HepG2 (cell line): ENCODE results near the gene HDAC10. TPM values are rescaled to one million over a fixed set of nuclear protein-coding genes. Genes with fewer than 3 reads are reported as not detected.

Experiments used
- ARID2 ChIP-seq: sonication (generic); formaldehyde crosslinking; IDR thresholded peaks from 2 replicates; pipeline ENCODE4 v1.8.1; 2022; ENCODE audit warnings: mild to moderate bottlenecking, missing genetic modification reagents, borderline replicate concordance
- BCL6 ChIP-seq: IDR thresholded peaks from 2 replicates; pipeline ENCODE4 v1.6.1; 2016; ENCODE audit warnings: missing genetic modification reagents, missing compliant biosample characterization
- CENPT ChIP-seq: sonication (generic); formaldehyde crosslinking; IDR thresholded peaks from 2 replicates; pipeline ENCODE4 v1.8.0; 2022; ENCODE audit warnings: low read depth, mild to moderate bottlenecking, moderate library complexity, missing genetic modification reagents
- IRF2 ChIP-seq: IDR thresholded peaks from 2 replicates; pipeline ENCODE4 v1.6.1; 2018; ENCODE audit warnings: missing genetic modification reagents, missing compliant biosample characterization
- NFE2 ChIP-seq: sonication (generic); formaldehyde crosslinking; IDR thresholded peaks from 2 replicates; pipeline ENCODE4 v1.4.0; 2020; ENCODE audit warnings: missing genetic modification reagents
- PCBP1 ChIP-seq: fragments of 200-400 bp; formaldehyde crosslinking; IDR thresholded peaks from 2 replicates; pipeline ENCODE4 v1.6.1; 2017; ENCODE audit warnings: mild to moderate bottlenecking, low read depth, low read length, borderline replicate concordance
- SALL1 ChIP-seq: sonication (generic); formaldehyde crosslinking; IDR thresholded peaks from 2 replicates; pipeline ENCODE4 v1.8.0; 2022; ENCODE audit warnings: mild to moderate bottlenecking, missing genetic modification reagents
- SNRNP70 ChIP-seq: fragments of 200-400 bp; formaldehyde crosslinking; IDR thresholded peaks from 2 replicates; pipeline ENCODE4 v1.6.1; 2017; ENCODE audit warnings: mild to moderate bottlenecking, low read depth, low read length, moderate library complexity
- SYNCRIP ChIP-seq: fragments of 200-400 bp; formaldehyde crosslinking; IDR thresholded peaks from 2 replicates; pipeline ENCODE4 v1.6.1; 2018; ENCODE audit warnings: mild to moderate bottlenecking, low read depth, low read length; ENCODE audit not compliant: insufficient read depth
- ZFP62 ChIP-seq: sonication (generic); formaldehyde crosslinking; IDR thresholded peaks from 2 replicates; pipeline ENCODE4 v1.4.0; 2020; ENCODE audit warnings: missing genetic modification reagents
- ZFY ChIP-seq: sonication (generic); formaldehyde crosslinking; IDR thresholded peaks from 2 replicates; pipeline ENCODE4 v1.4.0; 2020; ENCODE audit warnings: missing genetic modification reagents
- ZMYM4 ChIP-seq: sonication (generic); formaldehyde crosslinking; IDR thresholded peaks from 2 replicates; pipeline ENCODE4 v1.8.1; 2023; ENCODE audit warnings: mild to moderate bottlenecking, missing genetic modification reagents
- ZNF263 ChIP-seq: sonication (generic); formaldehyde crosslinking; IDR thresholded peaks from 2 replicates; pipeline ENCODE4 v1.4.0; 2020; ENCODE audit warnings: missing genetic modification reagents
- ZNF3 ChIP-seq: IDR thresholded peaks from 2 replicates; pipeline ENCODE4 v1.7.0; 2017; ENCODE audit warnings: inconsistent platforms
- ZNF446 ChIP-seq: sonication (generic); formaldehyde crosslinking; IDR thresholded peaks from 2 replicates; pipeline ENCODE4 v1.5.0; 2020; ENCODE audit warnings: mild to moderate bottlenecking, missing genetic modification reagents
- ZNF605 ChIP-seq: sonication (generic); formaldehyde crosslinking; IDR thresholded peaks from 2 replicates; pipeline ENCODE4 v1.8.0; 2022; ENCODE audit warnings: mild to moderate bottlenecking, missing genetic modification reagents
- polyA plus RNA-seq, 8 experiments: library from polyadenylated mRNA; depleted of rRNA in 3 of 8; stranded (reverse) in 7 of 8; unstranded in 1 of 8; fragments of >200 nt; fragmentation: Illumina TruSeq in 4 of 8; extraction: Trizol in 4 of 8; gene quantifications; 2 replicates each; pipeline versions ENCODE4 v1.2.1 to v1.2.3, GENCODE V29; 2011 to 2016; ENCODE audit warnings: low read depth in 4 of 8, missing spikeins in 1 of 8, mixed read lengths in 1 of 8; ENCODE audit not compliant: insufficient read depth in 1 of 8
- total RNA-seq, 5 experiments: library from RNA; depleted of rRNA; stranded (reverse); fragments of >200 nt; fragmentation: Illumina TruSeq; extraction: Trizol; gene quantifications; 2 replicates each; pipeline ENCODE4 v1.2.3, GENCODE V29; 2016; ENCODE audit warnings: low read depth in 1 of 5
- TF ChIP-seq, protein P1 (sequence below): sonication (generic); formaldehyde crosslinking; IDR thresholded peaks from 2 replicates; pipeline ENCODE4 v1.5.1; 2020; ENCODE audit warnings: mild to moderate bottlenecking, missing genetic modification reagents, moderate library complexity
- TF ChIP-seq, protein P2 (sequence below): sonication (generic); formaldehyde crosslinking; IDR thresholded peaks from 2 replicates; pipeline ENCODE4 v1.9.0; 2021; ENCODE audit warnings: missing genetic modification reagents, mild to moderate bottlenecking, borderline replicate concordance
- TF ChIP-seq, protein P3 (sequence below): sonication (generic); formaldehyde crosslinking; IDR thresholded peaks from 2 replicates; pipeline ENCODE4 v1.8.0; 2022; ENCODE audit warnings: missing genetic modification reagents, mild to moderate bottlenecking, inconsistent platforms, borderline replicate concordance
- TF ChIP-seq, protein P4 (sequence below): IDR thresholded peaks from 2 replicates; pipeline ENCODE4 v1.4.0; 2020; ENCODE audit warnings: mild to moderate bottlenecking, missing genetic modification reagents

HDAC10 gene
- total and polyA plus RNA-seq, 2 of the 13 experiments (the other 11 are each of a cell fraction or from before 2014, with no cell fraction given) = 13.9 to 14.9 TPM

DNA sequence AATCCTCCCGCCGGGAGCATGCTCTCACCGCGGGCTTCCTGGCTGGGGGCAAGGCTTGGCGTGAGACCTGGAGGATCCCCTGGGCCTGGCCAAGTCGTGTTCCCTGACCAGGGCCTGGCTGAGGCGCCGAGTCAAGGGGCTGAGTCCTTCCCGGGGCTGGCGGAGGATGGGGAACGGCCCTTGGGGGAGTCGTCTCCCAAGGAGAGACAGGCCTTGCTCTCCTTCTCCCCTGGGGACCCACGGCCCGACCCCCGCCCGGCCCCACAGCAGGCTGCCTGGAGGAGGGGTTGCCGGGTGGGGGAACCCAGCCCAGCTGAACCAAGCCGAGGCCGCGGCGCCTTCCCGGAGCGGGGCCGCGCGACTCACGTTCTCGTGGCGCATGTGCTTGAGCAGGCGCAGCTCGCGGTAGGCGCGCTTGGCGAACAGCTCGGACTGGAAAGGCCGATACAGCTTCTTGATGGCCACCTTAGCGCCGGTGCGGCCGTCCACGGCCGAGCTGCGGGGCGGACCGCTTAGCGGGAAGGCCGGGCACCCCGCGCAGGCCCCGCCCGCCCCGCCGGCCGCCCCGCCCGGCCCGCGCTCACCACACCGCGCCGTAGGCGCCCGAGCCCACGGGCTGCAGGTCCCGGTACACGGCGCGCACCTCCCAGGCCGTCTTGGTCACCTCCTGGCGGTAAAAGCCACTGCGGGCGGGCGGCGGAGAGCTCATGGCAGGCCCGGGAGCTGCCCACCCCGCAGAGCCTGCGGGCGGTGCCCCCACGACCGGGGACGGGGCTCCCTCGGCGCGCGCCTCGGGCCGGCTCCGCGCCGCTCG, 9.9 kb upstream of the HDAC10 start (continued):
- TF ChIP-seq SNRNP70 = no peak
- TF ChIP-seq ZNF263 (CRISPR knock-in tag) = no peak
- TF ChIP-seq ARID2 (CRISPR knock-in tag) = no peak
- TF ChIP-seq, protein P1, sequence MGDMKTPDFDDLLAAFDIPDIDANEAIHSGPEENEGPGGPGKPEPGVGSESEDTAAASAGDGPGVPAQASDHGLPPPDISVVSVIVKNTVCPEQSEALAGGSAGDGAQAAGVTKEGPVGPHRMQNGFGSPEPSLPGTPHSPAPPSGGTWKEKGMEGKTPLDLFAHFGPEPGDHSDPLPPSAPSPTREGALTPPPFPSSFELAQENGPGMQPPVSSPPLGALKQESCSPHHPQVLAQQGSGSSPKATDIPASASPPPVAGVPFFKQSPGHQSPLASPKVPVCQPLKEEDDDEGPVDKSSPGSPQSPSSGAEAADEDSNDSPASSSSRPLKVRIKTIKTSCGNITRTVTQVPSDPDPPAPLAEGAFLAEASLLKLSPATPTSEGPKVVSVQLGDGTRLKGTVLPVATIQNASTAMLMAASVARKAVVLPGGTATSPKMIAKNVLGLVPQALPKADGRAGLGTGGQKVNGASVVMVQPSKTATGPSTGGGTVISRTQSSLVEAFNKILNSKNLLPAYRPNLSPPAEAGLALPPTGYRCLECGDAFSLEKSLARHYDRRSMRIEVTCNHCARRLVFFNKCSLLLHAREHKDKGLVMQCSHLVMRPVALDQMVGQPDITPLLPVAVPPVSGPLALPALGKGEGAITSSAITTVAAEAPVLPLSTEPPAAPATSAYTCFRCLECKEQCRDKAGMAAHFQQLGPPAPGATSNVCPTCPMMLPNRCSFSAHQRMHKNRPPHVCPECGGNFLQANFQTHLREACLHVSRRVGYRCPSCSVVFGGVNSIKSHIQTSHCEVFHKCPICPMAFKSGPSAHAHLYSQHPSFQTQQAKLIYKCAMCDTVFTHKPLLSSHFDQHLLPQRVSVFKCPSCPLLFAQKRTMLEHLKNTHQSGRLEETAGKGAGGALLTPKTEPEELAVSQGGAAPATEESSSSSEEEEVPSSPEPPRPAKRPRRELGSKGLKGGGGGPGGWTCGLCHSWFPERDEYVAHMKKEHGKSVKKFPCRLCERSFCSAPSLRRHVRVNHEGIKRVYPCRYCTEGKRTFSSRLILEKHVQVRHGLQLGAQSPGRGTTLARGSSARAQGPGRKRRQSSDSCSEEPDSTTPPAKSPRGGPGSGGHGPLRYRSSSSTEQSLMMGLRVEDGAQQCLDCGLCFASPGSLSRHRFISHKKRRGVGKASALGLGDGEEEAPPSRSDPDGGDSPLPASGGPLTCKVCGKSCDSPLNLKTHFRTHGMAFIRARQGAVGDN (CRISPR knock-in tag) = peak; percentile 92
- TF ChIP-seq SALL1 (CRISPR knock-in tag) = peak; percentile 34; the same call in 1 of the 2 replicates
- TF ChIP-seq, protein P2, sequence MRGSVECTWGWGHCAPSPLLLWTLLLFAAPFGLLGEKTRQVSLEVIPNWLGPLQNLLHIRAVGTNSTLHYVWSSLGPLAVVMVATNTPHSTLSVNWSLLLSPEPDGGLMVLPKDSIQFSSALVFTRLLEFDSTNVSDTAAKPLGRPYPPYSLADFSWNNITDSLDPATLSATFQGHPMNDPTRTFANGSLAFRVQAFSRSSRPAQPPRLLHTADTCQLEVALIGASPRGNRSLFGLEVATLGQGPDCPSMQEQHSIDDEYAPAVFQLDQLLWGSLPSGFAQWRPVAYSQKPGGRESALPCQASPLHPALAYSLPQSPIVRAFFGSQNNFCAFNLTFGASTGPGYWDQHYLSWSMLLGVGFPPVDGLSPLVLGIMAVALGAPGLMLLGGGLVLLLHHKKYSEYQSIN (CRISPR knock-in tag) = no peak
- TF ChIP-seq, protein P3, sequence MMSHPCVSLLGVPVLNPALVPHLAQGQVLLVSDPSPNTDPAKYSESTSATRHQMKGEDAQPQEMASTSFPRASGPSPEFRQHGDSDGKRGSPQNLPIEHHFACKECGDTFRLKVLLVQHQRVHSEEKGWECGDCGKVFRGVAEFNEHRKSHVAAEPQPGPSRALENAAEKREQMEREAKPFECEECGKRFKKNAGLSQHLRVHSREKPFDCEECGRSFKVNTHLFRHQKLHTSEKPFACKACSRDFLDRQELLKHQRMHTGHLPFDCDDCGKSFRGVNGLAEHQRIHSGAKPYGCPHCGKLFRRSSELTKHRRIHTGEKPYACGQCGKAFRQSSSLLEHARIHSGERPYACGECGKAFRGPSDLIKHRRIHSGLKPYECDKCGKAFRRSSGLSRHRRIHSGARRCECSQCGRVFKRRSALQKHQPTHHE = no peak
- no peak for TF ChIP-seq SYNCRIP
- no peak for TF ChIP-seq BCL6 (CRISPR knock-in tag)
- peak; percentile 25; the same call in 1 of the 2 replicates for TF ChIP-seq ZMYM4 (CRISPR knock-in tag)
- no peak for TF ChIP-seq IRF2 (CRISPR knock-in tag)
- TF ChIP-seq ZFY = peak; percentile 78
- TF ChIP-seq CENPT (CRISPR knock-in tag) = no peak
- TF ChIP-seq, protein P4, sequence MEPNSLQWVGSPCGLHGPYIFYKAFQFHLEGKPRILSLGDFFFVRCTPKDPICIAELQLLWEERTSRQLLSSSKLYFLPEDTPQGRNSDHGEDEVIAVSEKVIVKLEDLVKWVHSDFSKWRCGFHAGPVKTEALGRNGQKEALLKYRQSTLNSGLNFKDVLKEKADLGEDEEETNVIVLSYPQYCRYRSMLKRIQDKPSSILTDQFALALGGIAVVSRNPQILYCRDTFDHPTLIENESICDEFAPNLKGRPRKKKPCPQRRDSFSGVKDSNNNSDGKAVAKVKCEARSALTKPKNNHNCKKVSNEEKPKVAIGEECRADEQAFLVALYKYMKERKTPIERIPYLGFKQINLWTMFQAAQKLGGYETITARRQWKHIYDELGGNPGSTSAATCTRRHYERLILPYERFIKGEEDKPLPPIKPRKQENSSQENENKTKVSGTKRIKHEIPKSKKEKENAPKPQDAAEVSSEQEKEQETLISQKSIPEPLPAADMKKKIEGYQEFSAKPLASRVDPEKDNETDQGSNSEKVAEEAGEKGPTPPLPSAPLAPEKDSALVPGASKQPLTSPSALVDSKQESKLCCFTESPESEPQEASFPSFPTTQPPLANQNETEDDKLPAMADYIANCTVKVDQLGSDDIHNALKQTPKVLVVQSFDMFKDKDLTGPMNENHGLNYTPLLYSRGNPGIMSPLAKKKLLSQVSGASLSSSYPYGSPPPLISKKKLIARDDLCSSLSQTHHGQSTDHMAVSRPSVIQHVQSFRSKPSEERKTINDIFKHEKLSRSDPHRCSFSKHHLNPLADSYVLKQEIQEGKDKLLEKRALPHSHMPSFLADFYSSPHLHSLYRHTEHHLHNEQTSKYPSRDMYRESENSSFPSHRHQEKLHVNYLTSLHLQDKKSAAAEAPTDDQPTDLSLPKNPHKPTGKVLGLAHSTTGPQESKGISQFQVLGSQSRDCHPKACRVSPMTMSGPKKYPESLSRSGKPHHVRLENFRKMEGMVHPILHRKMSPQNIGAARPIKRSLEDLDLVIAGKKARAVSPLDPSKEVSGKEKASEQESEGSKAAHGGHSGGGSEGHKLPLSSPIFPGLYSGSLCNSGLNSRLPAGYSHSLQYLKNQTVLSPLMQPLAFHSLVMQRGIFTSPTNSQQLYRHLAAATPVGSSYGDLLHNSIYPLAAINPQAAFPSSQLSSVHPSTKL (CRISPR knock-in tag) = no peak
- no peak for TF ChIP-seq ZNF446
- no peak for TF ChIP-seq ZNF3 (CRISPR knock-in tag)
- no peak for TF ChIP-seq ZNF605 (CRISPR knock-in tag)
- TF ChIP-seq PCBP1 = no peak
- no peak for TF ChIP-seq ZFP62 (CRISPR knock-in tag)
- no peak for TF ChIP-seq NFE2 (CRISPR knock-in tag)
